Measurements from ENCODE around the gene ABI3BP. TPM values are rescaled to one million over a fixed set of nuclear protein-coding genes. Genes with fewer than 3 reads are reported as not detected.

The ABI3BP gene
- total and polyA plus RNA-seq, 4 donors, result 1.9 to 4.2 (median 2.4) TPM

GRCh38 chr3:100780071-100780622, 213.1 kb downstream of the ABI3BP start:
- no peak for TF ChIP-seq SP1 (IDR thresholded peaks at IDR 0.05)
- no peak for TF ChIP-seq TAF1 (conservative IDR thresholded peaks at IDR 0.05)
- no peak for TF ChIP-seq CTCF (IDR thresholded peaks at IDR 0.05; ENCODE audit: low read depth, low read length, missing input control)
- TF ChIP-seq, protein P1, sequence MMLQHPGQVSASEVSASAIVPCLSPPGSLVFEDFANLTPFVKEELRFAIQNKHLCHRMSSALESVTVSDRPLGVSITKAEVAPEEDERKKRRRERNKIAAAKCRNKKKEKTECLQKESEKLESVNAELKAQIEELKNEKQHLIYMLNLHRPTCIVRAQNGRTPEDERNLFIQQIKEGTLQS (IDR thresholded peaks at IDR 0.05), result no peak
- no peak for TF ChIP-seq EGR1 (IDR thresholded peaks at IDR 0.05; ENCODE audit: low read depth in 2 of 2)
- no peak for TF ChIP-seq HNF4A (conservative IDR thresholded peaks at IDR 0.05)

GRCh38 chr3:100779480-100779879, 213.7 kb downstream of the ABI3BP start:
- TF ChIP-seq GABPA (IDR thresholded peaks at IDR 0.05 in 1 of 2, conservative IDR thresholded peaks at IDR 0.05 in 1 of 2) (no peak), SP1 (IDR thresholded peaks at IDR 0.05) (no peak), RAD21 (IDR thresholded peaks at IDR 0.05) (no peak)
- TF ChIP-seq, protein P1 (IDR thresholded peaks at IDR 0.05), result no peak
- H3K9me3 ChIP-seq (ENCODE audit: control insufficient read depth in 4 of 4, low read length in 3 of 4), result no peaks in the 10 kb centered on the region
- H3K27me3 ChIP-seq (ENCODE audit: control insufficient read depth in 4 of 4, insufficient read depth in 4 of 4, low read length in 3 of 4), result no peaks in the 10 kb centered on the region
- no peak overlapping the region for H3K4me3 ChIP-seq (ENCODE audit: low read depth in 1 of 3, low read length in 3 of 3)
- H3K27ac ChIP-seq (ENCODE audit: low read depth in 1 of 2, low read length in 2 of 2), result no peak overlapping the region
- DNase-seq (ENCODE audit: low spot score), result no peak
- no peaks in the 10 kb centered on the region for H3K36me3 ChIP-seq (ENCODE audit: control insufficient read depth in 4 of 4, insufficient read depth in 3 of 4, low read depth in 1 of 4, low read length in 3 of 4)
- H3K9ac ChIP-seq (ENCODE audit: low read depth in 1 of 2, low read length in 2 of 2), result no peak overlapping the region
- H3K4me1 ChIP-seq (ENCODE audit: control insufficient read depth in 4 of 4, insufficient read depth in 4 of 4, low read length in 3 of 4), result no peaks in the 10 kb centered on the region

More at GRCh38 chr3:100780071-100780622, 213.1 kb downstream of the ABI3BP start:
- Histone ChIP-seq H3K9ac (ENCODE audit: low read depth in 1 of 2, low read length in 2 of 2) (no peak overlapping the region), H3K36me3 (ENCODE audit: control insufficient read depth in 4 of 4, insufficient read depth in 3 of 4, low read depth in 1 of 4, low read length in 3 of 4) (no peaks in the 10 kb centered on the region), H3K27ac (ENCODE audit: low read depth in 1 of 2, low read length in 2 of 2) (no peak overlapping the region), H3K9me3 (ENCODE audit: control insufficient read depth in 4 of 4, low read length in 3 of 4) (no peaks in the 10 kb centered on the region), H3K4me1 (ENCODE audit: control insufficient read depth in 4 of 4, insufficient read depth in 4 of 4, low read length in 3 of 4) (no peaks in the 10 kb centered on the region), H3K27me3 (ENCODE audit: control insufficient read depth in 4 of 4, insufficient read depth in 4 of 4, low read length in 3 of 4) (no peaks in the 10 kb centered on the region), H3K4me3 (ENCODE audit: low read depth in 1 of 3, low read length in 3 of 3) (no peak overlapping the region)
- WGBS, result 91% methylated on average over 2 of the region's 2 CpGs
- DNase-seq (ENCODE audit: low spot score), result no peak

- Histone ChIP-seq H3K27ac (ENCODE audit: low read depth in 1 of 2, low read length in 2 of 2) (no peak overlapping the region), H3K27me3 (ENCODE audit: control insufficient read depth in 4 of 4, insufficient read depth in 4 of 4, low read length in 3 of 4) (no peaks in the 10 kb centered on the region), H3K4me1 (ENCODE audit: control insufficient read depth in 4 of 4, insufficient read depth in 4 of 4, low read length in 3 of 4) (no peaks in the 10 kb centered on the region), H3K36me3 (ENCODE audit: control insufficient read depth in 4 of 4, insufficient read depth in 3 of 4, low read depth in 1 of 4, low read length in 3 of 4) (no peaks in the 10 kb centered on the region), H3K9me3 (ENCODE audit: control insufficient read depth in 4 of 4, low read length in 3 of 4) (no peaks in the 10 kb centered on the region), H3K9ac (ENCODE audit: low read depth in 1 of 2, low read length in 2 of 2) (no peak overlapping the region), H3K4me3 (ENCODE audit: low read depth in 1 of 3, low read length in 3 of 3) (no peak overlapping the region)
- TF ChIP-seq EGR1 (IDR thresholded peaks at IDR 0.05; ENCODE audit: low read depth in 2 of 2), result no peak
- no peak for TF ChIP-seq NR2F2 (IDR thresholded peaks at IDR 0.05)
- no peak for TF ChIP-seq CTCF (IDR thresholded peaks at IDR 0.05; ENCODE audit: low read depth, low read length, missing input control)
- TF ChIP-seq JUND (IDR thresholded peaks at IDR 0.05), result no peak
- TF ChIP-seq RAD21 (IDR thresholded peaks at IDR 0.05), result no peak
- no peak for TF ChIP-seq HNF4G (IDR thresholded peaks at IDR 0.05)
- no peak for TF ChIP-seq FOXA1 (IDR thresholded peaks at IDR 0.05)
- TF ChIP-seq REST (IDR thresholded peaks at IDR 0.05), result no peak
- TF ChIP-seq, protein P1 (IDR thresholded peaks at IDR 0.05), result no peak
- DNase-seq (ENCODE audit: low spot score), result no peak
Measured at GRCh38 chr3:100777271-100777670, 215.9 kb downstream of the ABI3BP start.
